Measurements from ENCODE around the gene HCN1.

Gene HCN1

DNA sequence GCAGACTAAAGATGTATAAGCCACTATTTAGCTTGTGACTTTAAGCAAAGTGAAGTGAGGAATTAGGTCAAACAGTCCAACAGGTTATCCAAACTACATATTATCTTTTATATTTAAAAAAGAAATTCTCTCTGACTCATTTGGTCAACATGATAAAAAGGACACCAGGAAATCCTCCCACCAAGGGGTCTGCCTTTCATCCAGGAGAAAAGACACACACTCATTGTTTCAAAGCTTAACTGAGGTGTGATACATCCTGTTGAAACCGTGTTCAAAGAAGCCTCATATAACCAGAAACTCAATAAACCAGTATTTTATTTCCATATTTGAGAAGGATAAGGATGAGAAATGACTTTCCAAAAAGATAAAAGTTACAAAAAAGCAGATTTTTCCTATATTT is 417.1 kb downstream of the HCN1 start:
- no peak for DNase-seq

DNA sequence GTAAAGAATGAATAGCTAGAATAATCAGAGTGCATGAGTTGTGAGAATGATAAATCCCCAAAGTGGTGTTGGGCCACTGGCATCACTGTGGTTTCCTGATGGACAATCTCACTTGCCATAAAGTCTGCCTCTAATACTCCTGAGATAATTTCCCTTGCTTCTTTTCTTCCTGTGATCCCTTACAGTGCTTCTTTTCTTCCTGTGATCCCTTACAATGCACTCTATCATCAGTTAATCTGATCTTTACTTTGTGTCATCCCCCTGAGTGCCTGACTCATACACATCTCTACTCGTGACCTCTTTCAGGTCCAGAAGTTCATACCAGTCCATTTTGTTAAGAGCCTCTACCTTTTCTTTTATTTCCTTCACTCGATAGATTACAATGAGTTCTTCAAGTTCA is 418.3 kb downstream of the HCN1 start:
- no peak for DNase-seq

- DNase-seq = no peak
Measured at GRCh38 chr5:45274241-45274640, 421.9 kb downstream of the HCN1 start.

DNA sequence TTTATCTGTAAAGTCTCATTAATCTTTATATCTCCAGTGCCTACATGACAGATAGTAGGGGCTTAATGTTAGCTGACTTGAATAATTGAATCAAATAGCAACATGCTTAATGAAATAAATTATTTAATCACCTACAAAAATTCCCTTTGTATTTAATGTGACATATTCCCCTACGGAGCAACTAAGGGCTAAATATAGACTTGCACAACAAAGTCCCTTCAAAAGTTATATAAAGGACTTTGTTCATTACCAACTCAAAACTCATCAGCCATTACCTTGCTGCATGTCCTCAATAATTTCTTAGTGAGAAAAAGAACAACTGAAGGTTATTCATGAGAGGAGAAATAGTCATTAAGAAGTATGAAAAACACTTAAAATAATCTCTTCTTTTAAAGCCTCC is 424.6 kb downstream of the HCN1 start:
- no peak for DNase-seq

GRCh38 chr5:45264447-45264846 is 431.7 kb downstream of the HCN1 start:
- no peak for DNase-seq

DNA sequence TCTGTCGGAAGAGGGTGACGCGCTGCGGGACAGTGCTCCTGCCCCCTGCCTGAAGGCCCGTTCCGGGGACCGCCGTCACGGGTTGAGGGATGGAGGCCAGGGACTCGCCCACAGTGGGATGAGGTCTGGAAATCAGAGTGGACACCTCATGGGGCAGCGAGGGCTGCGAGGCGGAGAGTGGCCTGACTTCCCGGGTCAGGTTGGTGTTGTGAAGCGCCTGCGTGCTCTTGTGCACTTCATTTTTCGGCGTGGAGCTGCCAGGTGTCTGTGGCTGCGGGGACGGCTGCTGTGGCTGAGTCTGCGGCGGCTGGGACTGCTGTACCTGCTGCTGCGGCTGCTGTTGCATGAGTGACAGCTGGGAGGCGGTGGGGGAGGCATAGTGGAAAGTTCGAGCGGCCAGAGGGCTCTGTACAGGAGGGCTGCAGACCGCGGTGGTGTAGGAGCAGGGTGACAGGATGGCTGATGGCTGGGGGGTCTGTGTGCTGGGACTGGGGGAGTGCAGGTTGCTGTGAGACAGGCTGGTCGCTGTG is 434.1 kb downstream of the HCN1 start:
- no peak for DNase-seq

- no peak for DNase-seq
Measured at GRCh38 chr5:45261125-45261524, 435.1 kb downstream of the HCN1 start.

- no peak for DNase-seq
Measured at GRCh38 chr5:45260292-45260691, 435.9 kb downstream of the HCN1 start.

GRCh38 chr5:45252978-45253377 is 443.2 kb downstream of the HCN1 start:
- no peak for DNase-seq

GRCh38 chr5:45252541-45252940 is 443.6 kb downstream of the HCN1 start:
- DNase-seq = no peak

- DNase-seq = no peak
Measured at GRCh38 chr5:45225571-45226031, 470.6 kb downstream of the HCN1 start.

- no peak for DNase-seq
Measured at GRCh38 chr5:45205403-45205961, 490.7 kb downstream of the HCN1 start.

Data from NCI-H1105 (cell line).